Brain microvascular endothelial cell (primary cell): Measurements from ENCODE around the gene WAPL.

Source experiments
- DNase-seq: peaks from one replicate; pipeline ENCODE4 v3.0.0-alpha.2; 2020
- H3K27ac ChIP-seq: fragments of 250-450 bp; sonication (Bioruptor Pico); 2 replicates; pipeline ENCODE4 v1.5.1; 2020; ENCODE audit warnings: mild to moderate bottlenecking, moderate library complexity
- H3K27me3 ChIP-seq: fragments of 250-450 bp; sonication (Bioruptor Pico); replicated peaks from 2 replicates; pipeline ENCODE4 v1.5.1; 2020; ENCODE audit warnings: mild to moderate bottlenecking
- H3K36me3 ChIP-seq: fragments of 250-450 bp; sonication (Bioruptor Pico); replicated peaks from 2 replicates; pipeline ENCODE4 v1.5.1; 2020; ENCODE audit warnings: mild to moderate bottlenecking
- H3K4me3 ChIP-seq: 2 replicates; pipeline ENCODE4 v1.5.1; 2011; ENCODE audit warnings: low read depth, mild to moderate bottlenecking, control low read depth, low read length, moderate library complexity
- in situ Hi-C: cut with HindIII; loops from 2 replicates; pipeline ENCODE4 v1.10.0; 2017; ENCODE audit warnings: low sequenced_read_pairs, low pct_ligation_motif_present
- TF ChIP-seq, protein P1 (sequence below): IDR thresholded peaks from 2 replicates; pipeline ENCODE4 v1.5.1; 2011; ENCODE audit warnings: low read depth, mild to moderate bottlenecking, moderate library complexity, low read length, control low read depth, inconsistent platforms; ENCODE audit errors: missing control alignments

WAPL gene

DNA sequence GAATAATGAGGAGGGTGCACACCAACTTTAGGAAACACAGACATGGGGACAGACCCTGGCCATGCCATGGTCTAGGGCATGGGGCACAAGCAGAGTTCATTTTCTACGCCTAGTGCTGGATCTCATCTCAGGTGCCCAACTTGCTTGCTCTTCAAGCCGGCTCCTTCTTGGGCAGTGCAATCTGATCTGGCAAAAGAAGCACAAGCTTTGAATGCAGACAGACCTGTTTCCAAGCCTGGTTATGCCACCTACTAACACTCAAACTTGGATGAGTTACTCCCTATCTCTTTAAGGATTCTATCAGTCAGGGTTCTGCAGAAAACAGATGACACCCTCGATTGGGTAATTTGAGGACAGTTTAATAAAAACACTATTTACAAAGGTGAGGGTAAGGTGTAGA, 34.9 kb upstream of the WAPL start:
- H3K4me3 ChIP-seq = no peak overlapping the region
- in situ Hi-C loops = no loop called here
- H3K36me3 ChIP-seq = no peaks in the 10 kb centered on the region
- no peak overlapping the region for H3K27ac ChIP-seq
- TF ChIP-seq, protein P1, sequence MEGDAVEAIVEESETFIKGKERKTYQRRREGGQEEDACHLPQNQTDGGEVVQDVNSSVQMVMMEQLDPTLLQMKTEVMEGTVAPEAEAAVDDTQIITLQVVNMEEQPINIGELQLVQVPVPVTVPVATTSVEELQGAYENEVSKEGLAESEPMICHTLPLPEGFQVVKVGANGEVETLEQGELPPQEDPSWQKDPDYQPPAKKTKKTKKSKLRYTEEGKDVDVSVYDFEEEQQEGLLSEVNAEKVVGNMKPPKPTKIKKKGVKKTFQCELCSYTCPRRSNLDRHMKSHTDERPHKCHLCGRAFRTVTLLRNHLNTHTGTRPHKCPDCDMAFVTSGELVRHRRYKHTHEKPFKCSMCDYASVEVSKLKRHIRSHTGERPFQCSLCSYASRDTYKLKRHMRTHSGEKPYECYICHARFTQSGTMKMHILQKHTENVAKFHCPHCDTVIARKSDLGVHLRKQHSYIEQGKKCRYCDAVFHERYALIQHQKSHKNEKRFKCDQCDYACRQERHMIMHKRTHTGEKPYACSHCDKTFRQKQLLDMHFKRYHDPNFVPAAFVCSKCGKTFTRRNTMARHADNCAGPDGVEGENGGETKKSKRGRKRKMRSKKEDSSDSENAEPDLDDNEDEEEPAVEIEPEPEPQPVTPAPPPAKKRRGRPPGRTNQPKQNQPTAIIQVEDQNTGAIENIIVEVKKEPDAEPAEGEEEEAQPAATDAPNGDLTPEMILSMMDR = no peak
- no peaks in the 10 kb centered on the region for H3K27me3 ChIP-seq
- DNase-seq = no peak

GRCh38 chr10:86553639-86554038, 32.0 kb upstream of the WAPL start:
- in situ Hi-C loops = no loop called here
- no peaks in the 10 kb centered on the region for H3K36me3 ChIP-seq
- DNase-seq = no peak
- H3K27ac ChIP-seq = no peak overlapping the region
- TF ChIP-seq, protein P1 = no peak
- no peak overlapping the region for H3K4me3 ChIP-seq
- H3K27me3 ChIP-seq = no peaks in the 10 kb centered on the region

GRCh38 chr10:86553213-86553612, 31.6 kb upstream of the WAPL start:
- Histone ChIP-seq H3K27me3 (no peaks in the 10 kb centered on the region), H3K4me3 (no peak overlapping the region), H3K27ac (no peak overlapping the region), H3K36me3 (no peaks in the 10 kb centered on the region)
- TF ChIP-seq, protein P1 = no peak
- in situ Hi-C loops = no loop called here
- DNase-seq = no peak

DNA sequence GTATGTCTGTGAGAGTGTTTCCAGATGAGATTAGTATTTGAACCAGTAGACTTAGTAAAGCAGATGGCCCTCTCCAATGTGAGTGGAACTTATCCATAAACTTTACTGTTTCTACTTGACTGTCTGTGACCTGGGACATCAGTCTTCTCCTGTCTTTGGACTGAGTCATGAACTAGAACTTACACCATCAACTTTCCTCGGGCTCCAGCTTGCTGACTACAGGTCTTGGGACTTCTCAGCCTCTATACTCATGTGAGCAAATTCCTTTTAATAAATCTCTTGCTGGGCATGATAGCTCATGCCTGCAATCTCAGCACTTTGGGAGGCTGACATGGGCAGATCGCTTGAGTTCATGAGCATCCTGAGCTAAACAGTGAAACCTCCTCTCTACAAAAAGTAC, 25.7 kb upstream of the WAPL start:
- no peak for DNase-seq
- TF ChIP-seq, protein P1 = no peak

GRCh38 chr10:86545101-86545500, 23.5 kb upstream of the WAPL start:
- TF ChIP-seq, protein P1 = no peak
- in situ Hi-C loops = no loop called here
- H3K4me3 ChIP-seq = no peak overlapping the region
- no peaks in the 10 kb centered on the region for H3K36me3 ChIP-seq
- no peak overlapping the region for H3K27ac ChIP-seq
- DNase-seq = no peak
- no peaks in the 10 kb centered on the region for H3K27me3 ChIP-seq

More for the DNA sequence above, 25.7 kb upstream of the WAPL start:
- no peaks in the 10 kb centered on the region for H3K27me3 ChIP-seq
- H3K27ac ChIP-seq = no peak overlapping the region
- no peak overlapping the region for H3K4me3 ChIP-seq
- in situ Hi-C loops = no loop called here
- H3K36me3 ChIP-seq = no peaks in the 10 kb centered on the region

DNA sequence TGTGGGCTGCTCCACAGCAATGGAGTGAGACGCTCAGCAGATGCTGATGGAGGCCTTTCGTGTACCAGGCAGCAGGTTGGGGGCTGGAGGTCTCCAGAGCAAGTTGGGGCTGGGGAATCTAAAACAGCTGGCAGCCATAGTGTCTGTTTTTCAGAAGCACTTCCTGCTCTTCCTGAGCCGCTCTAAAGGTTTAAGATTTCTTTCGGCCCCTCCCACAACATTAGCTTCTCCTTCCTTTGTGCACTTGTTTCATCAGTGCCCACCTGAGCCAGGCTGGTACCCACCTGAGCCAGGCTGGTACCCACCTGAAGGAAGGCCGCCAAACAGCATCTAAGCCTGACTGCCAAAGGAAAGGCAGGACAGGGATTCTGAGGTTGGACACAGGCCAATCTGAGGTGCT, 18.4 kb upstream of the WAPL start:
- TF ChIP-seq, protein P1 = no peak
- Histone ChIP-seq H3K36me3 (no peaks in the 10 kb centered on the region), H3K4me3 (no peak overlapping the region), H3K27me3 (no peaks in the 10 kb centered on the region), H3K27ac (no peak overlapping the region)
- DNase-seq = no peak
- in situ Hi-C loops = no loop called here
